Stimulated activated CD4-positive, alpha-beta T cell treated with anti-CD3 and anti-CD28 coated beads, Interleukin-2, amount 100 ng/mL, for 48 hours (primary cell): ENCODE measurements around the gene GAS6.
"Not testable (repeated sequence)": the region's sequence is repeated elsewhere in the genome, so short reads cannot be mapped to it uniquely, and the experiment has no call there.

ENCODE experiments used
- DNase-seq, 2 donors: peaks; one replicate each; pipeline ENCODE4 v3.0.0-alpha.2; 2020

Gene GAS6

GRCh38 chr13:113863524-113864272 lies at the start of gene GAS6:
Gene GAS6, minus strand, starts transcription at chr13:113864076. Its CDS starts 156 bp downstream, at chr13:113863920.
- no peak for DNase-seq

DNA sequence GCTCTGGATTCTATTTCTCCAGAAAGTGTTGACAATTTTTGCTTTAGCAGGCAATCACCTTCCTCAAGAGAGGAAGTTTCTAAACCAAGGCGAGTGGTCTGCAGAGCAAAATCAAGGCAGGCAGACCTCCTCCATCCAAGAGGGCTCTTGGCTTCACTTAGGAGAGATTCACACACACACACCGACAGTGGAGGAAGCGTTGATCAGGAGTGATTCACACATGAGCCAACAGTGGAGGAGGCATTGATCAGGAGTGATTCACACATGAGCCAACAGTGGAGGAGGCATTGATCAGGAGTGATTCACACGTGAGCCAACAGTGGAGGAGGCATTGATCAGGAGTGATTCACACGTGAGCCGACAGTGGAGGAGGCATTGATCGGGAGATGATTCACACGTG lies 49.5 kb upstream of the GAS6 start:
- DNase-seq, result not testable (repeated sequence)

GRCh38 chr13:113912596-113912995 lies 48.7 kb upstream of the GAS6 start:
- DNase-seq, result no peak

DNA sequence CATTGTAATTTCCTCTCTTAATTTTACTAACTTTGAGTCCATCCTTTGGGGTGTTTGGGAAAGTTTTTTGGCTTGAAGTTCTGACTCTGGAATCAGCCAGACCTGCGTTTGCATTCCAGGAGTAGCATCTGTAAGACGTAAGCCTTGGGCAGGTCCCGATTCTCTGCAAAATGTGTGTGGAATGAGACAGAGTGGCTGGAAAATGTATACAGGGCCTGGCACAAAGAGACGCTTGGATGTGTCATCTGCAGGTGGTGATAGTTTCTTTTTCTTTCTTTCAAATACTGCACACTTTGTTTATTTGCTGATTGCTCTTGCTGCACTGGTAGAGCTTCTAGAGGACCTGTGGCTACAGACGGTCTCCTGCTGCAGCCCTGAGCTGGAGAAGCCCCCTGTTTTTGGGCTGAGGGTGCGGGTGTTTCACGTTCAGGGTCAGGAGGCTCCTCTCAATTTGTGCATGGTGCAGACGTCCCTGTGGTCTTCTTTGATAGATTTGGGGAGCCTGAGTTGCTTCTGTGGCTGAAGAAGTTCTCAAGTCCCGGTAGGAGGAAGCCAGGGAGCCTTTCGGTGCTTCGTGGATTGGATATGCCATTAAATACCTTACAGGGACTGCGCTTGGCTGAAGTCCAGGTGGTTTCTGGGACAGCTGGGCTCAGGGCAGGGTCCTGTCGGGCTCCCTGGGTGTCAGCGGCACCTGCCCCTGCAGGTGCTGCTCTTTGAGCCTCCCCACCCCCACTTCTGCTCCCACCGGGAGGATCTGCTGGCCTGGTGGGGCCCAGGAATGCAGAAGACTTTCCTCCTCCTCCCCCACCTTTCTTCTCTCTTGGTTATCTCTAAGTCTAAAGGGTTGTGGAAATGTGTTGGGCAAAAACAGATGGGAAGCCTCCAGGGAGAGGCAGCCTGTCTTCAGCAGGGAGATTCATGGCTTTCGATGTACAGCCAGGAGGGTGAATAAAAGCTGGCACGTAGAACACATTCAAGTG lies 44.0 kb upstream of the GAS6 start:
- no peak for DNase-seq

GRCh38 chr13:113906571-113906970 lies 42.7 kb upstream of the GAS6 start:
- no peak for DNase-seq

GRCh38 chr13:113905942-113906341 lies 42.1 kb upstream of the GAS6 start:
- DNase-seq, result no peak

GRCh38 chr13:113905018-113905417 lies 41.1 kb upstream of the GAS6 start:
- no peak for DNase-seq

DNA sequence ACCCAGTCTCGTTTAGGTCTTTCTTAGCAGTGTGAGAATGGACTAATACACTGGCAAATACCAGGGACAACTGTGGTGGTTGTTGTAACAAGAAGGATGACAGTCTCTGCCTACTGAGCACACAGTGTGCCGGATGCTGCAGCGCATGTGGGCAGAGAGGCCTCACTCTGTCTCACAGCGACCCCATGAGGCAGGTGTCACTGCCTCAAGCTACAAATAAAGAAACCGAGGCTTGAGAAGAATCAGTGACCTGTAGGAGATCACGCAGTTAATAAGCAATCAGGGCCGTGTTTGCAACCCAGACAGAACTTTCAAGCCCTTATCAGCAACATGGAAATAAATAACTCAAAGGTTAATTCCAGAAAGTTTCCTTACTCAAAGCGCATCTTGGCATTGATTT lies 40.5 kb upstream of the GAS6 start:
- DNase-seq, result peak in 1 of 2 donors; percentile 14

GRCh38 chr13:113903912-113904311 lies 40.0 kb upstream of the GAS6 start:
- no peak for DNase-seq

- DNase-seq, result no peak
These were observed 39.3 kb upstream of the GAS6 start for GRCh38 chr13:113902986-113903775.

GRCh38 chr13:113902481-113902880 lies 38.6 kb upstream of the GAS6 start:
- no peak for DNase-seq

DNA sequence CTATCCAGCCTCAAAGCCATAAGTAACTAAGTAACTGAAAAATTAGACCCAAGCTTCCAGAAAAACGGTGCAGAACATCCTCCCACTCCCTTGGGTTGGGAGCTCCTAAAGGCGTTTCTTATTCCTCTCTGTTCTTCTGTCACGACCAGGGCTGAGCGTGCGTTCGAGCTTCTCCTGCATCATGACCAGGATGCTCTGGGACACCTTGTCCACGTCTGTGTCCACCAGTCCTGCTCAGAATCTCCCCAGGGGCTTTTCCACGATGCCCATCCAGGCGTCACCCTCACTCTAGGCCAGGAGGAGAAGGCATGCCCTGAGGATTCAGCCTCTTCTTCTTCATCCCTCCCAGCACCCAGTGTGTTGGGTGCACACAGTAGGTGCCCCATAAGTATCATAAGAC lies 37.8 kb upstream of the GAS6 start:
- DNase-seq, result no peak

GRCh38 chr13:113901231-113901630 lies 37.4 kb upstream of the GAS6 start:
- no peak for DNase-seq

DNA sequence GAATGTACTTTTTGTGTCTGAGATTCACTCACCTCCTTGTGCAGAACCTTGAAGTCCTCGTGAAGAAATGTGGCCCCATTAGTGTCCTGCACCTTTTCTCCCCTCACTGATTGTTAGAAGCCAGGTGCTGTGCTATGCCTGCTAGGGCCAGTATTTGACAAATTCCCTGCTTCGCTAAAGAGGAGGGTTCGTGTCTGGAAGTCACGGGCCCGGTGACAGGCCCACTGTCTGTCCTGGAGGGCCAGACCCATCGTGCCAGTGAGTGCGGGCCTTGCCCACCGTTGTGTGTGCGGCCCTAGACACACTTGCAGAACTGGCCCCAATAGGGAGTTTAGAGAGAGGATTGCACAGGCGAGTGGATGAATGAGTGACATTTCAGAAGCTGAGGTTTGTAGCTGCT lies 36.8 kb upstream of the GAS6 start:
- no peak for DNase-seq

DNA sequence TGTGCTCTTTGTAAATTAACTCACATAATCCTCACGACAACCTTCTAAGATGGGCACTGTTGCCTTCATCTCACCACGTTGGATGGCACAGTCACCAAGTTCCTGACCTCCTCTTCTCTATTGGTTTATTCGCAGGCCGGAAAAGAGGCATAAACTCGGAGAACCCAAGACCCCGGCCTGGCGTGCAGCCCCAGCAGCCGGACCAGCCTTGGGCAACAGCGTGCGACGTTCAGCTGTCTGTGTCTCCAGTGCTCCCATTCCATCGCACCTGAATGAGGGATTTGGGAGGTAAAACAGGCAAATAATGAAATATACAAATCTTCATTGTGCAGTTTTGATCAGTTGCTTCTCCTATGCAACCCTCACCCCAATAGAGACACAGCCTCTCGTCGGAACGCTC lies 34.5 kb upstream of the GAS6 start:
- no peak for DNase-seq

GRCh38 chr13:113897966-113898365 lies 34.1 kb upstream of the GAS6 start:
- no peak for DNase-seq

DNA sequence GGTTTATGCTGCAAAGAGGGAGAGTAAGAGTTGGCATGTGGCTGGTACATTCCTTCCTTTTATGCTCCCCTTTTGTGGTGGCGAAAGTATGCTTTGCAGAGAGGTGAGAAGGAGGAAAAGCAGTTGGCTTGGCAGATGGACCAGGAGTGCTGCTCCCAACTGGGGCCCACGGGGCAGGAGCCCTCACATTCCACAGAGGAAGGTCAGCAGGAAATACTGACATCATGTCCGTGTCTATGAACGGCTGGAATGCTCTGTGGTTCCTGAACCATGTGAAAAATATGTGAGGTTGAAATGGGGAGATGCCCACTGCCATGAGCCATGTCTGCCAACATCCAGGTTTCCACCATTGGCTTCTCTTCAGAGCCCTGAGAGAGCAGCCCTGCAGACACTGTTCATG lies 33.3 kb upstream of the GAS6 start:
- DNase-seq, result no peak

DNA sequence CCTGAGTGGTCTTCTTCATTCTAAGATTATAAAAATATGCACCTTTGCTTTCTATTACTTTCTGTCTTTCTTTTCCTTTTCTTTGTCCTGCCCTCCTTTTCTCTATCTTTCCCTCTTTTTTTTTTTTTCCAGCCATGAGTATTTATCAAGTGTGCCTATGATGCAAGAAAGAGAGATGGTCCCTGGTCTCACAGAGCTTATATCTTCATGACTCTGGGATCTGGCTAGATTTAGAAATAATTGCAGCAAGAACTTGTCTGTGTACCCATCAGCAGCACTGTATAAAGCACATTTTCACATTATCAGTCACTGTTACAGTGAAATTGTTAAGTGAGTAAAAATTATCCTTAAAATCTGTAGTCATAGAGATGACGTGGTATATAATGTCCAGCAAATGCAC lies 31.6 kb upstream of the GAS6 start:
- no peak for DNase-seq

DNA sequence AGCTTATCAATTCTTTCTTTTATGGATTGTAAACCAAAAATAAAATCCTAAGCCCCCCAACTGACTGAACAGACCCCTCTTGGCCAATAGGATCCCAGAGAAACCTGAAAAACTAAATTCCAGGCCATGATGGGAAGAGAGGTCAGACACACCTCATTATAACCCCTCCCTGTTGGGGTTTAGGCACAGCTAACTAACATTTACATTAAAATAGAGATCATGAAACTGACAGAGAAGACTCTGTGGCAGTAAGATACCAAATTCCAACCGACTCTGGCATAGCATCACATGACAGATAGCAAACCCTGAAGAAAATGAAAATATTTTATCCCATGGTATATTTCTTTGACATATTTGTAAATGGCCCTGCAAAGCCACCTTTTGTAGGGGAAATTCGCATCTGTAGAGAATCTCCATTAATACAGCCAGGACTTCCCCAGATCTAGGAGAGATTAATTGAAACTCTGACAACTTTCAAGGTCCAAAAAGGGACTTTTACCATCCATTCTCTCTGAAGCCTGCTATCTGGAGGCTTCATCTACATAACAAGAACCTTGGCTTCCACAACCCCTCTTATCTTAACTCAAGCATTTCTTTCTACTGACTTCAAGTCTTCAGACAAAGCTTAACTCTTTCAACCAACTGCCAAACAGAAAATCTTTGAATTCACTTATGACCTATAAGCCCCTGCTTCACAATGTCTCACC lies 27.1 kb upstream of the GAS6 start:
- DNase-seq, result no peak

- DNase-seq, result no peak
These were observed 25.6 kb upstream of the GAS6 start for GRCh38 chr13:113889467-113889866.

DNA sequence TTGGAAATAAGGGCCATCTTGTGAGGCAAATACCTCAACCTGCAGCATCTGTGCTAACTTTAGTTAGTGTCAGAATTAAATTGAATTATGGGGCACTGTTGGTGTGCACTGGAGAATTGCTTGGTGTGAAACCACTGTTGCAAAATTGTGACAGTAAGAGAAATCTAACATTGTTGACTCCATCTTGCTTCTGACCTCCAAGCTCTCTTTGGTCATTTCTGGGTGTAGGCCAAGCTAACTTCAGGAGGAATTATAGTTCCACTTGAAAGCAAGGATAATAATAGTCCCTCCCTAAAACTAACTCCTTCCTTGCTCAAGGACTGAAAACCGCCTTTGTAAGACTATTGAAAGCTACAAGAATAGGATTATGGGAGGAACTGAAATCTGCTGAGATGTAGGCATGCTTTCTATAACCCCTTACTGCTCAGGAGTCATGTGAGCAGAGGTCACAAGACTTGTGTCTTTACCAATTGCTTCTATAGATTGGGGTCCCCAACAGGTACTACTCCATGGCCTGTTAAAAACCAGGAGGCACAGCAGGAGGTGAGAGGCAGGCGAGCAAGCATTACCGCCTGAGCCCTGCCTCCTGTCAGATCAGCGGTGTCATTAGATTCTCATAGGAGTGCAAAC lies 24.9 kb upstream of the GAS6 start:
- no peak for DNase-seq

DNA sequence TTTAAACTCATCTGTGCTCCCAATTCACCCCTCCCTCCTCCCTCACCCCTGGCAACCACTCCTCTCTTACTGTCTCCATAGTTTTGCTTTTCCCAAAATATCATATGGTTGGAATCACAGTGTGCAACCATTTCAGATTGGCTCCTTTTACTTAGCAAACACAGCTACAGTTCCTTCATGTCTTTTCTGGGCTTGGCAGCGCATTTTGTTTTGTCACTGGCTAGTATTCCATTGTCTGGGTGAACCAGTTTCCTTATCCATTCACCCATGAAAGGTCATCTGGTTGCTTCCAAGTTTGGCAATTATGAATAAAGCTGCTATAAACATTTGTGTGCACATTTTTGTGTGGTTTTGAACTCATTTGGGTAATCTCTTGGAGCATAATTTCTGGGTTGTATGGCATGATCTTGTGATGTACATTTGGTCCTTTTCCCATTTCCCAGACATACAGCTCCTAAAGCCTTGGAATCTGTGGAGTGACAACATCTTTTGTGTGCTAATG lies 23.9 kb upstream of the GAS6 start:
- no peak for DNase-seq
